Activated CD4-positive, CD25-positive, alpha-beta regulatory T cell treated with anti-CD3 and anti-CD28 coated beads, Interleukin-2, amount 50 U/mL, for 24 hours (primary cell): ENCODE measurements around the gene SH3YL1.

Experiments
- ATAC-seq, 2 donors: fragments of 150-1000 bp; cut with Tn5 transposase; one replicate each; pipeline ENCODE4 v1.10.0; 2021; ENCODE audit warnings: mild to moderate bottlenecking in 1 of 2, moderate library complexity in 1 of 2

SH3YL1 gene

GRCh38 chr2:281381-281780, 17.5 kb upstream of the SH3YL1 start:
- no peak for ATAC-seq

- ATAC-seq = no peak
These were observed 16.8 kb upstream of the SH3YL1 start for GRCh38 chr2:280650-281110.

- no peak for ATAC-seq
These were observed 16.3 kb upstream of the SH3YL1 start for GRCh38 chr2:279956-280649.

GRCh38 chr2:279366-279765, 15.5 kb upstream of the SH3YL1 start:
- no peak for ATAC-seq

- no peak for ATAC-seq
These were observed 15.1 kb upstream of the SH3YL1 start for GRCh38 chr2:278927-279320.

GRCh38 chr2:278312-278926, 14.6 kb upstream of the SH3YL1 start:
- ATAC-seq = no peak

- ATAC-seq = no peak
These were observed 11.6 kb upstream of the SH3YL1 start for GRCh38 chr2:275466-275865.

- ATAC-seq = no peak
These were observed 10.7 kb upstream of the SH3YL1 start for GRCh38 chr2:274503-274902.

GRCh38 chr2:273333-273732, 9.5 kb upstream of the SH3YL1 start:
- ATAC-seq = no peak

GRCh38 chr2:271917-272316, 8.1 kb upstream of the SH3YL1 start:
- ATAC-seq = no peak

GRCh38 chr2:270861-271260, 7.0 kb upstream of the SH3YL1 start:
- ATAC-seq = no peak

GRCh38 chr2:269356-270030, 5.7 kb upstream of the SH3YL1 start:
- no peak for ATAC-seq

- ATAC-seq = no peak
These were observed 4.5 kb upstream of the SH3YL1 start for GRCh38 chr2:268323-268722.

- peak; percentile 85 to 87 for ATAC-seq
These were observed 949 bp upstream of the SH3YL1 start, which contains the start of gene ACP1 for GRCh38 chr2:264493-265468. TSS of gene ACP1 (plus strand) at chr2:264947. CDS start at chr2:264965, 18 bp downstream.

GRCh38 chr2:263022-263738, 652 bp downstream of the SH3YL1 start:
- ATAC-seq = no peak

- ATAC-seq = no peak
These were observed 1.7 kb downstream of the SH3YL1 start for GRCh38 chr2:262117-262516.

- ATAC-seq = no peak
These were observed 3.2 kb downstream of the SH3YL1 start for GRCh38 chr2:260507-261161.

GRCh38 chr2:259789-260331, 4.0 kb downstream of the SH3YL1 start:
- no peak for ATAC-seq

- no peak for ATAC-seq
These were observed 4.9 kb downstream of the SH3YL1 start for GRCh38 chr2:258933-259332.

GRCh38 chr2:257842-258241, 6.0 kb downstream of the SH3YL1 start:
- no peak for ATAC-seq

GRCh38 chr2:257429-257828, 6.4 kb downstream of the SH3YL1 start:
- no peak for ATAC-seq
